ENCODE results near the gene ZNF462.

DNA sequence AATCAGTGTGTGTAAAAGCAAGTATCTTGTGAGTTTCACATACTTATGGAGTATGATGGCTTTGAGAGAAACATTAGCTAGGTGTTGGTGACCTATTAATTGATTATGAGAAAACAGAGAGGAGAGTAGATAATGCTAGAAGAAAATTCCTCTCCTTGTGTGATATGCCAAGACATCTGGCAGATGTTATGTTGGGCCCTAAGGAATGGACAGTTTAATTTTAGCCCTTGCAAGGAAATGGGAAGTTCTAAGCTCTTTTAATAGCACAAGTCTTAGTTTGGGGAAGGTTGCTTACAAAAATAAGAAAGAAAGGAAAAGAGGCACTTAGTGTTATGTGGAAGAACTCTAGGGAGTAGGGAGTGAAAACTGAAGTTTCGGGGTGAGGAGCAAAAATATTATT, 5.1 kb downstream of the ZNF462 start:
- no peak for TF ChIP-seq POLR2A (IDR thresholded peaks at IDR 0.05)
- TF ChIP-seq, protein P1, sequence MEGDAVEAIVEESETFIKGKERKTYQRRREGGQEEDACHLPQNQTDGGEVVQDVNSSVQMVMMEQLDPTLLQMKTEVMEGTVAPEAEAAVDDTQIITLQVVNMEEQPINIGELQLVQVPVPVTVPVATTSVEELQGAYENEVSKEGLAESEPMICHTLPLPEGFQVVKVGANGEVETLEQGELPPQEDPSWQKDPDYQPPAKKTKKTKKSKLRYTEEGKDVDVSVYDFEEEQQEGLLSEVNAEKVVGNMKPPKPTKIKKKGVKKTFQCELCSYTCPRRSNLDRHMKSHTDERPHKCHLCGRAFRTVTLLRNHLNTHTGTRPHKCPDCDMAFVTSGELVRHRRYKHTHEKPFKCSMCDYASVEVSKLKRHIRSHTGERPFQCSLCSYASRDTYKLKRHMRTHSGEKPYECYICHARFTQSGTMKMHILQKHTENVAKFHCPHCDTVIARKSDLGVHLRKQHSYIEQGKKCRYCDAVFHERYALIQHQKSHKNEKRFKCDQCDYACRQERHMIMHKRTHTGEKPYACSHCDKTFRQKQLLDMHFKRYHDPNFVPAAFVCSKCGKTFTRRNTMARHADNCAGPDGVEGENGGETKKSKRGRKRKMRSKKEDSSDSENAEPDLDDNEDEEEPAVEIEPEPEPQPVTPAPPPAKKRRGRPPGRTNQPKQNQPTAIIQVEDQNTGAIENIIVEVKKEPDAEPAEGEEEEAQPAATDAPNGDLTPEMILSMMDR (IDR thresholded peaks at IDR 0.05) = no peak
